Gastrocnemius medialis (tissue), 4 donors: ENCODE measurements around the gene BEAN1. TPM values are rescaled to one million over a fixed set of nuclear protein-coding genes. Genes with fewer than 3 reads are reported as not detected.
A peak's percentile ranks its signal among the peaks of the same experiment; 100 is the strongest.

ENCODE experiments used
- ATAC-seq, 2 donors: fragments of 150-250 bp; one replicate each; pipeline ENCODE4 v1.9.1; 2016
- DNase-seq, 2 donors: peaks; one replicate each; pipeline ENCODE4 v3.0.0-alpha.2; 2019
- H3K27ac ChIP-seq, 4 donors: fragments of 200-600 bp; sonication (generic); 1 replicate in 1 of 4; 2 replicates in 3 of 4; pipeline ENCODE4 v1.5.1; 2016 to 2018; ENCODE audit warnings: mild to moderate bottlenecking in 2 of 4, moderate library complexity in 1 of 4
- H3K27me3 ChIP-seq, 3 donors: fragments of 200-600 bp; sonication (generic) in 2 of 3; 1 replicate in 1 of 3; 2 replicates in 2 of 3; pipeline versions ENCODE4 v1.5.1 to v1.6.0; 2016 to 2019; ENCODE audit warnings: mild to moderate bottlenecking in 1 of 3, moderate library complexity in 1 of 3
- H3K36me3 ChIP-seq, 2 donors: fragments of 200-600 bp; sonication (generic) in 1 of 2; one replicate each; pipeline ENCODE4 v1.5.1; 2017 to 2018
- H3K4me1 ChIP-seq, 2 donors: fragments of 200-600 bp; sonication (generic) in 1 of 2; one replicate each; pipeline ENCODE4 v1.5.1; 2016 to 2017; ENCODE audit warnings: mild to moderate bottlenecking in 2 of 2
- H3K4me3 ChIP-seq, 4 donors: fragments of 200-600 bp; sonication (generic) in 3 of 4; 1 replicate in 1 of 4; 2 replicates in 3 of 4; pipeline ENCODE4 v1.5.1; 2016 to 2019; ENCODE audit warnings: mild to moderate bottlenecking in 2 of 4
- H3K9me3 ChIP-seq, 3 donors: fragments of 200-600 bp; sonication (generic) in 2 of 3; 1 replicate in 1 of 3; 2 replicates in 2 of 3; pipeline ENCODE4 v1.5.1; 2016 to 2019
- CTCF ChIP-seq, 5 experiments: fragments of 450-650 bp in 3 of 5; fragments of 200-600 bp in 2 of 5; sonication (generic) in 2 of 5; IDR thresholded peaks in 4 of 5; conservative IDR thresholded peaks in 1 of 5; 1 replicate in 4 of 5; 2 replicates in 1 of 5; pipeline ENCODE4 v1.5.1; 2016 to 2019; ENCODE audit warnings: antibody characterized with exemption in 5 of 5, mild to moderate bottlenecking in 3 of 5, moderate library complexity in 3 of 5
- POLR2A ChIP-seq, 2 donors: fragments of 450-650 bp; IDR thresholded peaks; one replicate each; pipeline ENCODE4 v1.6.1; 2017; ENCODE audit warnings: antibody characterized with exemption in 2 of 2, mild to moderate bottlenecking in 2 of 2, moderate library complexity in 2 of 2
- in situ Hi-C, 4 donors: fragments of 200-750 bp; cut with MboI; loops; one replicate each; pipeline versions ENCODE4 v1.15.0 to v1.8.0; 2017; ENCODE audit warnings: low sequenced_read_pairs in 4 of 4
- intact Hi-C: fragments of 100-400 bp; cut with DNase I; formaldehyde crosslinking; loops from one replicate; pipeline ENCODE4 v1.15.1; 2023; ENCODE audit warnings: low total_unique reads
- total RNA-seq, 4 donors: library from RNA; depleted of rRNA; stranded (reverse); fragments of >200 nt; gene quantifications; one replicate each; pipeline versions ENCODE4 v1.1.0 to v1.2.3, GENCODE V29; 2016

The BEAN1 gene
- total RNA-seq, 4 donors from 2014 or later: not detected

- in situ Hi-C loops (loop anchor here (10.0 to 25.0 kb wide), 4 partner anchors 193 to 463 kb away; partner anchors contain the start of gene CMTM3 (in 2 of the 4)), intact Hi-C loops (no loop called here)
- TF ChIP-seq POLR2A (IDR thresholded peaks at IDR 0.05) (no peak), CTCF (IDR thresholded peaks at IDR 0.05 in 4 of 5, conservative IDR thresholded peaks at IDR 0.05 in 1 of 5) (no peak)
- H3K36me3 ChIP-seq: no peaks in the 10 kb centered on the region
- H3K9me3 ChIP-seq: no peaks in the 10 kb centered on the region
- H3K4me1 ChIP-seq: peaks cover 5 to 11% of the 10 kb centered on the region in 2 donors
- no peak overlapping the region for H3K4me3 ChIP-seq
- no peaks in the 10 kb centered on the region for H3K27me3 ChIP-seq
- H3K27ac ChIP-seq: peak overlapping the region in 1 of 4 donors; percentile 43
- DNase-seq: no peak
- no peak for ATAC-seq
Measured at GRCh38 chr16:66401610-66402009, 25.5 kb upstream of the BEAN1 start.

GRCh38 chr16:66402166-66402565 lies 24.9 kb upstream of the BEAN1 start:
- no peak overlapping the region for H3K4me3 ChIP-seq
- intact Hi-C loops (no loop called here), in situ Hi-C loops (loop anchor here (10.0 to 25.0 kb wide), 4 partner anchors 193 to 463 kb away; partner anchors contain the start of gene CMTM3 (in 2 of the 4))
- no peaks in the 10 kb centered on the region for H3K27me3 ChIP-seq
- DNase-seq: no peak
- no peaks in the 10 kb centered on the region for H3K36me3 ChIP-seq
- no peaks in the 10 kb centered on the region for H3K9me3 ChIP-seq
- H3K4me1 ChIP-seq: peaks cover 6 to 15% of the 10 kb centered on the region in 2 donors
- peak overlapping the region in 1 of 4 donors; percentile 43 for H3K27ac ChIP-seq
- TF ChIP-seq CTCF (IDR thresholded peaks at IDR 0.05 in 4 of 5, conservative IDR thresholded peaks at IDR 0.05 in 1 of 5) (no peak), POLR2A (IDR thresholded peaks at IDR 0.05) (no peak)
- no peak for ATAC-seq

GRCh38 chr16:66402591-66403230 lies 24.4 kb upstream of the BEAN1 start:
- Histone ChIP-seq H3K36me3 (no peaks in the 10 kb centered on the region), H3K27ac (no peak overlapping the region), H3K4me1 (peaks cover 6 to 15% of the 10 kb centered on the region in 2 donors), H3K4me3 (no peak overlapping the region), H3K27me3 (no peaks in the 10 kb centered on the region), H3K9me3 (no peaks in the 10 kb centered on the region)
- TF ChIP-seq POLR2A (IDR thresholded peaks at IDR 0.05): no peak
- no peak for TF ChIP-seq CTCF (IDR thresholded peaks at IDR 0.05 in 4 of 5, conservative IDR thresholded peaks at IDR 0.05 in 1 of 5)
- ATAC-seq (no peak), DNase-seq (no peak)
- in situ Hi-C loops (loop anchor here (10.0 to 25.0 kb wide), 4 partner anchors 192 to 462 kb away; partner anchors contain the start of gene CMTM3 (in 2 of the 4)), intact Hi-C loops (no loop called here)

GRCh38 chr16:66403531-66404145 lies 23.5 kb upstream of the BEAN1 start:
- no peaks in the 10 kb centered on the region for H3K36me3 ChIP-seq
- no peak overlapping the region for H3K27ac ChIP-seq
- intact Hi-C loops (no loop called here), in situ Hi-C loops (loop anchor here (10.0 to 25.0 kb wide), 4 partner anchors 191 to 461 kb away; partner anchors contain the start of gene CMTM3 (in 2 of the 4))
- no peaks in the 10 kb centered on the region for H3K9me3 ChIP-seq
- ATAC-seq (no peak), DNase-seq (no peak)
- no peak overlapping the region for H3K4me3 ChIP-seq
- no peaks in the 10 kb centered on the region for H3K27me3 ChIP-seq
- TF ChIP-seq POLR2A (IDR thresholded peaks at IDR 0.05) (no peak), CTCF (IDR thresholded peaks at IDR 0.05 in 4 of 5, conservative IDR thresholded peaks at IDR 0.05 in 1 of 5) (no peak)
- H3K4me1 ChIP-seq: peaks cover 6 to 15% of the 10 kb centered on the region in 2 donors
